Myocyte (in vitro differentiated cells): ENCODE measurements around the gene CATSPERE. TPM values are rescaled to one million over a fixed set of nuclear protein-coding genes. Genes with fewer than 3 reads are reported as not detected.
A peak's percentile ranks its signal among the peaks of the same experiment; 100 is the strongest.

ENCODE experiments used
- DNase-seq: peaks from one replicate; pipeline ENCODE4 v3.0.0-alpha.2; 2012; ENCODE audit warnings: low read depth
- polyA plus RNA-seq: library from polyadenylated mRNA; unstranded; fragments of >200 nt; gene quantifications from one replicate; pipeline ENCODE4 v1.2.1, GENCODE V29; 2012; ENCODE audit warnings: missing spikeins
- total RNA-seq: library from RNA; depleted of rRNA; stranded (reverse); fragments of >200 nt; gene quantifications from 2 replicates; pipeline ENCODE4 v1.2.3, GENCODE V29; 2014

The CATSPERE gene
- 0.47 and 0.72 TPM in 2 replicates for total RNA-seq
- 0.40 TPM for polyA plus RNA-seq

GRCh38 chr1:244461245-244462071, at the start of gene CATSPERE:
CATSPERE (plus strand) TSS chr1:244461273; CDS start chr1:244461430, 157 bp downstream.
- peak; percentile 87 for DNase-seq

- no peak for DNase-seq
These were observed 48.9 kb upstream of the CATSPERE start for GRCh38 chr1:244412176-244412575.

- DNase-seq: no peak
These were observed 47.3 kb upstream of the CATSPERE start for GRCh38 chr1:244413736-244414135.

- peak; percentile 84 for DNase-seq
These were observed 46.5 kb upstream of the CATSPERE start for GRCh38 chr1:244414543-244414942.

- no peak for DNase-seq
These were observed 42.0 kb upstream of the CATSPERE start for GRCh38 chr1:244419024-244419423.

GRCh38 chr1:244422174-244422573, 38.9 kb upstream of the CATSPERE start:
- no peak for DNase-seq

DNA sequence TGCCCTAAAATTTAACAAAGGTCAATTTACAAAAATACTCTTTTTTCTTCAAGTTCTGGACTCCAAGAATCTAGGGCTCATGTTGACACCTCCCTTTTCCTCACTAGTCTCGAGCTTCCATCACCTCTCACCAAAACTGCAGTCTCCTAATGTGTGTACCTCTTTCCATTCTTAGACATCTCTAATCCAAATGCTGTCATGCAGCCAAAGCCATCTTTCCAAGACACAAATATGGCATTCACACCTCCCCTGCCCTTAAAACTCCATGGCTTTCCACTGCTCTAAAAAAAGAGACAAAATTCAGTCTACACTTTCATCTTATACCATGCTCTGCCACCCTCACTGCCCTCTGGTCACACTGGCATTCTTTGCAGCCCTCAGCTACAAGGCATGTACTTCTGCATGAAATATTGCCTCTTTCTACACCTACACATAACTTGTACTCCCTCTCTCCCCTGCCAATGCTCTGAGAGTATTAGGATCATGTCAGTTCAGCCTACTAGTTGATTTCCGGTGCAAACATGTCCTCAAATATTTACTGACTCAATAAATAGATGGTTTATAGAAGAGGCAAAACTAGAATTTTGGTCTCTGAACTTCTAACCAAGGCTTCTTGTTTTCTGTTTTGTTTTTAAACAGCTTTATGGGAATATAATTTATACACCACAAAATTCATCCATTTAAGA, 36.3 kb upstream of the CATSPERE start:
- no peak for DNase-seq

GRCh38 chr1:244427647-244428046, 33.4 kb upstream of the CATSPERE start:
- DNase-seq: no peak

DNA sequence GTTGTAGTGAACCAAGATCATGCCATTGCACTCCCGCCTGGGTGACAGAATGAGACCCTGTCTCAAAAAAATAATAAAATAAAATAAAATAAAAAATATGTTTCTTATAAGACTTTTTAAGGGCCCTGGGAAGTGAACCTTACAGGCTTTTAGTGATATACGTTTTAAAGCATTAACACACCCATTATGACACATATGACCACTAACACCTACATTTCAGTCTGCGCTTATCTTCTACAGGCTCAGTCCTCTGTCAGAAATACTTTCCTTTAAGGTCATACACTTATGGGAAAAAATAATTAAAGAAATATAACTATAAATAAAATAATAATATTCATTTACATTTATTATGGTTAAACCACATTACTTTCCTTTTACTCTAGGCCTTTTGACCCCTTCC, 31.3 kb upstream of the CATSPERE start:
- DNase-seq: no peak

GRCh38 chr1:244431166-244431565, 29.9 kb upstream of the CATSPERE start:
- no peak for DNase-seq

DNA sequence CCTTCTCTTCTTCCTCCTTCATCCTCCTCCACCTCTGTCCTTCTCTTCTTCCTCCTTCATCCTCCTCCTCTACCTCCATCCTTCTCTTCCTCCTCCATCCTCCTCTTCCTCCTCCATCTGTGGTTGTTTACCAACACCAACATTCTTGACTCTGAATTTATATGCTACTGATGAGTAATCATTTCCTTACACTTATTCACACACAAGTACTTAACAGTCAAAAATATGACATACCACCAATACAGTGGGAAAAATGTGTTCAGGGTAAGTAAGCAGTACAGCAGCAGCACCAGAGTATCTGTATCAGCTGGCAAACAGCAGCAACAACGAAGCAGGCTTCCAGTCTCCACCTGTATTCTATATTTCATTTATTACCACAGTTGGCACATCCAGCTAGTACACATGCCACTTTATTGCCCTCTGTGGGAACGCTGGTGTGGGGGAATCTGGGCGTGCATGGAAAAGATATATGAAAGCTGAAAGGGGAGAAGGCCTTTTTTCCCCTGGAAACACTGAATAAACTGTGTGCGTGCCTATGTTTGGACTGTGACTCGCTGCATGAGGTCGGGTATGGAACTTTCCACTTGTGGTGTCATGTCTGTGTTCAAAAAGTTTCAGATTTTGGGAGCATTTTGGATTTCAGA, 25.4 kb upstream of the CATSPERE start:
- peak; percentile 71 for DNase-seq

DNA sequence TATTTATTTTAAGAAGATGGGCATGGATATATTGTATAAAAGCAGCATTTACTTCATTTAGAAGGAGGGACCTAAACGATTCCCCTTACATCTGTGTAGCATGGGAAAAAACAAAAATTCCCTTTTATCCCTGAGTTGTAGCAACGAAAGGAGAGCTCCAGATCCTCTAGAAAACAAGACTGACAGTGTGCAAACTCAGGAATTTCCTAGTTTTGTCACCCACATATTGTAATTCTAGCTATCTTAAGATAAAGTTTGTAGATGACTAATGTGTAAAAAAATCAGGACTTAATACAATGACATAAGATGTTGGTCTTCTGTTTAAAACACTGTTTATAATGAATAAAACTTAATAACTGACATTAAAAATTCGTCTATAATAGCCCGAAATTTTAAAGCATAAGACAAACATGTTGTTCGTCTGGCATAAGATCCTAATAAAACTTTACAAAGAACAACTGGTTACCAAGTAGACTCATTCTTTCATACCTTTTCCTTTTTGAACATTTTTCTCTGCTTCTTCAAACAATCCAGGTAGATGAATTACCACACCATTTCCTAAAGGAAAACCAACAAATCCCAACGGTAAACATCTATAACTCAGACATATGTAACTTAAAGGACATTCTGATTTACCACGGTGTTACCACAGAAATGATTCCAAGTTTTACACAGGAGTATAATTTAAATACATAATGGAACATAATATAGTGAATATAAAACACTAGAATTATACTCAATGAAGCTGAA, 24.6 kb upstream of the CATSPERE start:
- peak; percentile 28 for DNase-seq

DNA sequence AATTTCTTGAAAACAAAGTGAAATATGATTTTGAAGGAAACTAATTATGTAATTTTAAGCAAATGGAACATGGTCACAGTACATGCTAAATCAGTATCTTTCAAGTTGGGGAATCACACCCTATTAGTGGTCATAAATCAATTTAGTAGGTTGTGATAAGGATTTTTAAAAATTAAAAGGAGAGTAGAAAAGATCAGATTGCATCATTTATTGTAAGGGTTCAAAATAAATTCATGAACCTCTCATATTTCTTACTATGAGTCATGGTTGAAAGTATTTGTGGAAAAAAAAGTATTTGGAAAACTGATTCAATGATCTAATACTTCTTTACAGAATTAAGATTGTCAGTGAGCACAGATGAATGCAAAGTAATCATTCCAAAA, 24.0 kb upstream of the CATSPERE start:
- DNase-seq: no peak

DNA sequence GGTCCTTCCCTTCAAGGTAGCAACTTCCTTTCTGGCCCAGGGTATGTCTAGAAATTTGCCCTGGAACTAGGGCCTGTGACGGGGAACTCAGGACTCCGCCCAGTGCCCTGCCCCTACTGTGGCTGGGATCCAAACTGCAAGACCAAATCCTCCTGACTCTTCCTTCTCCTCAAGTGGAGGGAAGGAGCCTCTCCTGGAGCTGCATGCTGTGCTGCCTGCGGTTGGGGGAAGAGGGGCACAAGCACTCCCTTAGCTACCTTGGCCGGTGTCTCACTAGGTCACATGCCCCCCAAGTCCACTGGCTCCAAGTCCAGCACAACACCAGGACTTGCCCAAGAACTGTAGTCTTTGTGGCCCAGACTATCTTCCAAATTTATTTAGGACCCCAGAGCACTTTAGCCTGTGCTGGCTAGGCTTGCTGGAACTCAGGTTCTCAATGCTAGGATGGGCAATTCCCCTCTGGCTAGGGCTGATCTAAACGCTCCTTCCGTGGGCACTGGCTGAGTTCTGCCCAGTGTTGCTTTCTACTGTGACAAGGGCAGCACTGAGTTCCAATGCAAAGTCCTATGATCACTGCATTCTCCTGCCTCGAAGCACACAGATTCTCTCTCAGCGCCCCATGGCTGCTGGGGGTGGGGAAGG, 21.6 kb upstream of the CATSPERE start:
- no peak for DNase-seq

DNA sequence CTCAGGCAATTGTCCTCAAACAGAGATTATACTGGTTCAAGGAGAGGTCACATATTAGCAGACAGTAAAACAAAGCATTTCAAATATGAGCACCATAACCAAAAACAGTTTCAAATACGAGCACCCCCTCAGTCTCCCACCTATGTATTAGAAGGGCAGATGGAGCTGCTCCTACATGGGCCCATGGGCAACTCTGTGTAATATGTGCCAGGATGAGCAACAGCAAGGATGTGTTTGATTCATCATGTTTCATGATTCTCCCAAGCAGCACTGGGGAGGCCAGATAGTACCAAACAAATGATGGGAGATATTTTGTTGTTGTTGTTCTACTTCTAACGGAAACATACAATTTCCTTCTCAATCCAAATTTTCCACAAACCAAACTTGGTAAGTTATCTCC, 18.2 kb upstream of the CATSPERE start:
- DNase-seq: no peak

DNA sequence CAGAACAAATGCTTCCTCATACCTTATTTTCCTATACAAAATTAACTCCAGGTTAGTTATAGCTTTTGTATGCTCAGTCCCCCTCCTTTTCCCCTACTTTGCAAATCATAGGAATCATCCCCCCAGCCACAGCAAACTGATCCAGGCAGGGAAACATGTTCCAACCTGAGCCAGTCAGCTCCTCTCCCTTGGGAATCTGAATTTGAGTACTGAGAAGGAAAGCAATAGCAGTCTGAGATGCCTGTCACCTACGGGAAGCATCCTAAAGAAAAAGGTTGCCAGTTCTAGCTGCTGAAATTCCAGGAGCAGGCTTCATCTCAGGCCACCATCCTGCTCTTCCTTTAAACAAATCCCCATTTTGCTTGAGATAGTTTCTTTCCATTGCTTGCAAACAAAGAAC, 16.2 kb upstream of the CATSPERE start:
- DNase-seq: no peak

DNA sequence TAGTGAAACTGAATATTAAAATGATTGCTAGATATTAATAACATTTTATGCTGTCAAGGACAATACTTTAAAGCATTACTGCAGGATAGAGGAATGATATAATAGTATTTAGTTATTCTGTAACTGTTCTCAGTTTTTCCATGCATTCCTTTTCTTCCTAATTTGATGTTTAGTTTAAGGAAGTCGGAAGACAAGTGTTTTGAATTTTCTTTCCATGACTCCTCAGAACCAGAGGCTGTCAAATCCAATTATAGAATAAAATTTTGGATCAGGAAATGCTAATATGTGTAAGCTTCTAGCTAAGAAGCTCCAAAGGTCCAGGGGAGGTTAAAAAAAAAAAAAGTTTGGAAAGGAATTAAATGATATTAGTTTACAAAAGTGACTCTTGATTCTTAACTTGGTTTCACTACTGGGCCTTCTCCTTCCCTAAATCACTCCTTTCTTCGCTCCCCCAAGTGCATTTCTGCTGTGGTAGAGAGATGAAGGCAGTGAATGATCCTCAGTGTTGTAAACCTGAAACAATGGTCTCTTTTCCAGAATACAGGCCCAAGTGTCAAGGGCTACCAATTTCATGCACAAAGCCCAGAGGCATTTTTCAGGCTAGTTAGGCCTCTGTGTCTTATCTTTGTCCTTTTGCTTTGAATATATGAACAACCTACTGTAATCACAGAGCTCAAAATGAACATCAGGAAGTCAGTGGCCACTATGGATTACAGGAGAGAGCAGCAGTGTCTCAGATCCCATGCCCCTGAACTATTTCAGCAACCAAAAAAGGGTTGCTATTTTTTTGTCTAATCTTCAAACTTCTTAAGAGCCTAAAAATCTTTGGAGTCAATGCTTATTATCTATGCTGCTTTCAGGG, 15.5 kb upstream of the CATSPERE start:
- DNase-seq: no peak

- no peak for DNase-seq
These were observed 14.0 kb upstream of the CATSPERE start for GRCh38 chr1:244447024-244447423.

- no peak for DNase-seq
These were observed 13.5 kb upstream of the CATSPERE start for GRCh38 chr1:244447552-244447951.
